ENCODE measurements around the gene RILPL1. TPM values are rescaled to one million over a fixed set of nuclear protein-coding genes. Genes with fewer than 3 reads are reported as not detected.
A peak's percentile ranks its signal among the peaks of the same experiment; 100 is the strongest.

Gene RILPL1
- total and polyA plus RNA-seq, 8 donors, result 3.0 to 8.8 (median 4.1) TPM

DNA sequence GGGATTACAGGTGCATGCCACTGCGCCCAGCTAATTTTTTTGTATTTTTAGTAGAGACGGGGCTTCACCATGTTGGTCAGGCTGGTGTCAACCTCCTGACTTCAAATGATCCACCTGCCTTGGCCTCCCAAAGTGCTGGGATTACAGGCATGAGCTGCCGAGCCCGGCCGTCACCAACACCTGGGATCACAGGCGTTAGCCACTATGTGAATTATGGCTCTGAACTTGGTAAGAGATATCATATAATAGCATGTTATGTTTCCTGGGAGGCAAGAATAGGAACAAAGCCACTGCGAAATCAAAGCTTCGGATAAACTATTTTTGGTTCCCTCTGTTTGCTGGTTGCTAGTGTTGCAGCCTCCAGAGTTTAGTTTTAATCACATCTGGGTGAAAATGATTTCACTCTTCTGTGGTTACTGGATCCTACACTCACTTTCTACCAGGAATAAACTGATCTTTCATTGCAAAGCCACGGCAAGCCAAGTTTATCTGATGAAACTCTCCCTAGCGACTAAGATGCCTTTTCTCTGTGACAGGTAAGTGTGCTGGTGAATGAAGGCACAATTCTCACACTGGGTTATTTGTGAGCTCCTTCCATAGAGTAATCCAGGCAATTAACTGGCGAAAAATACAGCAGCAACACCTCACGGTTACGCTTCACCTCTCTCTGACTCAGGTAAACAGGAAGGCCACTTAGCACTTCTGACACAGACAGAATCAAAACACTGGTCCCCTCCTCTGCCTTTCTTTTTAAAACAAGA is 58.9 kb downstream of the RILPL1 start:
- TF ChIP-seq CTCF (IDR thresholded peaks at IDR 0.05), result no peak
- no peaks in the 10 kb centered on the region for H3K4me1 ChIP-seq
- FAIRE-seq, result no peak
- H3K27ac ChIP-seq, result no peak overlapping the region
- no peaks in the 10 kb centered on the region for H3K9me3 ChIP-seq
- no peaks in the 10 kb centered on the region for H3K36me3 ChIP-seq
- WGBS, 2 donors, result 84 to 85% methylated on average over 13 of the region's 13 CpGs
- intact Hi-C loops (cut with DNase I), result no loop called here
- H3K27me3 ChIP-seq, result no peaks in the 10 kb centered on the region
- no peak for DNase-seq
- peak in 1 of 4 donors; percentile 41 for ATAC-seq
- no peak overlapping the region for H3K4me3 ChIP-seq

GRCh38 chr12:123472438-123472849 is 61.1 kb downstream of the RILPL1 start:
- intact Hi-C loops (cut with DNase I), result no loop called here
- no peak for TF ChIP-seq CTCF (IDR thresholded peaks at IDR 0.05)
- Histone ChIP-seq H3K36me3 (no peaks in the 10 kb centered on the region), H3K9me3 (no peaks in the 10 kb centered on the region), H3K27me3 (no peaks in the 10 kb centered on the region), H3K27ac (no peak overlapping the region), H3K4me3 (no peak overlapping the region), H3K4me1 (no peaks in the 10 kb centered on the region)
- FAIRE-seq (no peak), ATAC-seq (no peak), DNase-seq (no peak)
- 67 to 69% methylated on average over 12 of the region's 12 CpGs for WGBS, 2 donors

DNA sequence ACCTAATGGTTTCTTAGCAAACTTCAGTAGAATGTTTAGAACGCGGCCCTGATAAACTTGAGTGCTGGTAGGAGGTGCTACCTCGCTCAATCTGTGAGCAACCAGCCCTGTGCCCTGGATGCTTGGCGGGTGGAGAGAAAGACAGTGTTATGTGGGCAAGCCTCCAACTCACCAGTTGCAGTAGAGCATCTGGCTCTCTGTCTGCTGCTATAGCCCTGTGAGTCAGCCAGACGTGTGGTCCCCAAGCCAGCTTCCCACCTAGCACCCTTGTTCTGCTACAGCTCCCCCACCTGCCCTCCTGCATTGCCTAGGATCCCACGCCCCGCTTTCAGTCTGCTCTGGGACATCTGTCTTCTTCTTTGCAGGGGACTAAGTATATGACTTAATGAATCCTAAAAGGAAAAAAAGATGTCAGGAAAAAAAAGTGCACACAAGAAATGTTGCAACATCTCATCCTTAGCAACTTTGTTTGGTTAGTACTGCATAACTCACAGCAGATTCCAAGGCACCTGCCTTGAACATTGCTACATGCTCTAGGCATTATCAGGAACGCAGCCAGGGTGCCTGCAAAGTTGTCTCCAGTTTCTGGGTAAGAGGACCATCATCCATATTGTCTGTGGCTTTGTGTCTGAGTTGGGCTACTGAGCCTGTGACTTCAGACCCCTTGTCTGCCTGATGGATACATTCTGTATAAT is 62.0 kb downstream of the RILPL1 start:
- WGBS, 2 donors, result 79 to 86% methylated on average over 8 of the region's 8 CpGs
- no peak overlapping the region for H3K4me3 ChIP-seq
- ATAC-seq, result no peak
- intact Hi-C loops (cut with DNase I), result no loop called here
- H3K27ac ChIP-seq, result no peak overlapping the region
- no peak for FAIRE-seq
- DNase-seq, result no peak
- H3K4me1 ChIP-seq, result no peaks in the 10 kb centered on the region
- H3K36me3 ChIP-seq, result no peaks in the 10 kb centered on the region
- no peak for TF ChIP-seq CTCF (IDR thresholded peaks at IDR 0.05)
- no peaks in the 10 kb centered on the region for H3K27me3 ChIP-seq
- H3K9me3 ChIP-seq, result no peaks in the 10 kb centered on the region

GRCh38 chr12:123469978-123470377 is 63.5 kb downstream of the RILPL1 start:
- H3K27ac ChIP-seq, result no peak overlapping the region
- H3K4me1 ChIP-seq, result no peaks in the 10 kb centered on the region
- H3K27me3 ChIP-seq, result no peaks in the 10 kb centered on the region

More at GRCh38 chr12:123469978-123470377, 63.5 kb downstream of the RILPL1 start:
- WGBS, 2 donors, result 82 to 88% methylated on average over 2 of the region's 2 CpGs
- H3K36me3 ChIP-seq, result peaks cover 0 to 3% (median 0%) of the 10 kb centered on the region in 3 donors
- TF ChIP-seq CTCF (IDR thresholded peaks at IDR 0.05), result no peak
- intact Hi-C loops (cut with DNase I), result no loop called here
- ATAC-seq, result no peak
- no peaks in the 10 kb centered on the region for H3K9me3 ChIP-seq
- H3K4me3 ChIP-seq, result no peak overlapping the region
- no peak for DNase-seq
- no peak for FAIRE-seq

Data from pancreas (tissue), 10 donors.